Measurements from ENCODE around the gene CD300E. TPM values are rescaled to one million over a fixed set of nuclear protein-coding genes. Genes with fewer than 3 reads are reported as not detected.

The CD300E gene
- total RNA-seq, 1 donor from 2014 or later, result 7.3 TPM

GRCh38 chr17:74568106-74568873 is 55.2 kb downstream of the CD300E start:
- DNase-seq (ENCODE audit: low spot score), result no peak

DNA sequence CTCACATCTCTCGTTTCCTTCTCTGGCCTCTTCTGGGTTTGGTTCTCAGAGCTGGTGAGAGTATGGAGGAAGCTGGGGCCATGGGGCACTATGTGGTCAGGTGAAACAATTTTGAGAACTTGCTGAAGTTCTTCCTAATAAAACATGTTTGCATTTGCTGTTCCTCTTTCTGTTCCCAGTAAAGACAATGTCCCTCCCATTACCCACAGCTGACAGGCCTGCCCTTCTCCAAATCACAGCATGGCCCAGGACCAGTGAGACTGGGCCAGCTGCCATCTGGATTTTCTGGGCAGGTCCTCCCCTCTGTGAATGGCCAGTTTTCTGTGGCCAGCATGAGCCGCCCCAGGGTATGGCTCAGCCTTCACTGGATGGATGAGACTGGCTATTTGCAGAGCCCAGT is 56.1 kb downstream of the CD300E start, which contains the start of gene CD300H:
TSS of gene CD300H (minus strand) at position 113 of the 400 bp plus-strand sequence.
- no peak for DNase-seq (ENCODE audit: low spot score)

DNA sequence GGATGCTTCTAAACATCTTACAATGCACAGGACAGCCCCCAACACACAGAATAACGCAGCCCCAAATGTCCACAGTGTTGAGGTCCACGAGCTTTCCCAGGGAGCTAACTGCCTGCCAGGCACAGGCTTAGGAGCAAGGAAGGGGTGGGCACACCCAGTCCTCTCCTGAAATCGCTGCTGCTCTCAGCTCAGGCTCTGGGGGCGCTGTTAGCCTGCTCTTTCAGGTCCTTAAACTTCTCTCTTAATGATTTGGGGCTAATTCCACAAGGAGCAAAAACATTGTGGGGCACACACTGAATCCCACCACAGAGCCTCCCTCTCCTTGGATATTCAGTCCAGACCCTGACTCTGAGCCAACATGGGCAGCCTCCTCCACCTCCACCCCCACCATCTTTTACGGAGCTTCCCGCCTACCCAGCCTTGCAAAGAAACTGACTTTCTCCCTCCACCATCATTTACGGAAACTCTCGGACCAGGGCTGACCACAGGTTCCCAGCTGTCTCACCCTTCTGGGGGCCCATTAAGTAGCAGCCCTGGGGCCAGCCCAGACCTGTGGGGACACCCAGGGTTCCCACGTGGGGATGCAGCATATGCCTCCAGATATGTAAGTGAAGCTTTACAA is 57.3 kb downstream of the CD300E start:
- DNase-seq (ENCODE audit: low spot score), result no peak

DNA sequence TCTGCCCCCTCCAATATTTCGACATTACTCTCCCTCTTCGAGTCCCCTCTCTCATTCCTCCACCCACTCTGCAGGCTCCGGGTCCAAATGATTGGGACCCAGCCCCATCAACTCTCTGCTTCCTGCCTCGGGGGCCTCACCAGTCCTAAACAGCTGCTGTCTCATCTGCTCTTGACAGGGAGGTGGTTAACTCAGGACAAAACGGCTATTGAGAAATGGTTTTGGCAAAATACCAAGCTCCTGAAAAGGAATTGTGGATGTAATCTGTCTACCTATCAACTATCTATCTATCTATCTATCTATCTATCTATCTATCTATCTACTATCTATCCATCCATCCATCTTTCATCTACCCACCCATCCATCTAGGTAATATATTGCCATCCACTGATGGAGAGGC is 58.4 kb downstream of the CD300E start:
- no peak for DNase-seq (ENCODE audit: low spot score)

DNA sequence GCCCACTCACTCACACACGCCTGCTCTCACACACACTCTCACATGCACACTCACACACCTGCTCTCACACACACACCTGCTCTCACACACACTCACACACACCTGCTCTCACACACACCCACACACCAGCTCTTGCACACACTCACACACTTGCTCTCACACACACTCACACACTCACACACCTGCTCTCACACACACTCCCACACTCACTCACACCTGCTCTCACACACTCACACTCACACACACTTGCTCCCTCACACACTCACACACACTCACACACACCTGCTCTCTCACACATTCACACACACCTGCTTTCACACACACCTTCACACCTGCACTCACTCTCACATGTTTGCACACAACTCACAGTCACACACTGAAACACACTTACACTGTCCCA is 60.2 kb downstream of the CD300E start:
- DNase-seq (ENCODE audit: low spot score), result no peak

- no peak for DNase-seq (ENCODE audit: low spot score)
Measured at GRCh38 chr17:74561586-74561985, 62.0 kb downstream of the CD300E start.

Other genes with a start within 250 kb of the CD300E start
- gene GPRC5C, start 191.7 kb downstream of the CD300E start, total RNA-seq, result 17.9 TPM
- gene CD300A, start 157.1 kb downstream of the CD300E start, total RNA-seq, result 19.0 TPM
- 1.3 TPM for gene CD300LB, start 92.3 kb downstream of the CD300E start, total RNA-seq
- gene CD300C, start 77.6 kb downstream of the CD300E start, total RNA-seq, result 4.1 TPM
- gene CD300H, start 56.2 kb downstream of the CD300E start, total RNA-seq, result not detected
- gene CD300LD, start 31.5 kb downstream of the CD300E start, total RNA-seq, result not detected
- gene CD300LF, start 89.2 kb upstream of the CD300E start, total RNA-seq, result 2.8 TPM
- gene RAB37, start 113.5 kb upstream of the CD300E start, total RNA-seq, result 1.3 TPM
- gene NHERF1, start 124.9 kb upstream of the CD300E start, total RNA-seq, result 13.9 TPM
- 37.8 TPM for gene NAT9, start 152.6 kb upstream of the CD300E start, total RNA-seq
- gene GRIN2C, start 236.1 kb upstream of the CD300E start, total RNA-seq, result 0.45 TPM
- 5.2 TPM for gene FDXR, start 249.3 kb upstream of the CD300E start, total RNA-seq